H1 (cell line): ENCODE data around the gene CHST12. TPM values are rescaled to one million over a fixed set of nuclear protein-coding genes. Genes with fewer than 3 reads are reported as not detected.

Experiments
- CHD1 ChIP-seq: IDR thresholded peaks from 2 replicates; pipeline ENCODE4 v1.6.1; 2012; ENCODE audit warnings: low read depth, low read length, improper control_type of control experiment
- CHD7 ChIP-seq: fragments of 300-600 bp; sonication (generic); IDR thresholded peaks from 2 replicates; pipeline ENCODE4 v1.7.1; 2012; ENCODE audit warnings: low read length, moderate library complexity, mild to moderate bottlenecking, inconsistent platforms; ENCODE audit not compliant: insufficient replicate concordance
- CTBP2 ChIP-seq: IDR thresholded peaks from 2 replicates; pipeline ENCODE4 v1.7.0; 2011; ENCODE audit warnings: borderline replicate concordance, mild to moderate bottlenecking, moderate library complexity, mixed read lengths, low read length; ENCODE audit not compliant: insufficient read depth, insufficient read length
- CTCF ChIP-seq, 3 experiments: IDR thresholded peaks; 1 replicate in 2 of 3; 2 replicates in 1 of 3; pipeline versions ENCODE4 v1.5.1 to v1.6.1; 2011; ENCODE audit warnings: low read length in 3 of 3, mild to moderate bottlenecking in 3 of 3, inconsistent platforms in 2 of 3, low read depth in 1 of 3, moderate library complexity in 1 of 3; ENCODE audit not compliant: insufficient read depth in 1 of 3; ENCODE audit errors: control extremely low read depth in 1 of 3
- RAD21 ChIP-seq, 2 experiments: IDR thresholded peaks in 1 of 2; conservative IDR thresholded peaks in 1 of 2; 2 replicates each; pipeline ENCODE4 v1.6.1; 2011; ENCODE audit warnings: low read depth in 2 of 2, low read length in 2 of 2, improper control_type of control experiment in 1 of 2, inconsistent platforms in 1 of 2, mild to moderate bottlenecking in 1 of 2, moderate library complexity in 1 of 2
- SP4 ChIP-seq: IDR thresholded peaks from 2 replicates; pipeline ENCODE4 v1.6.1; 2012; ENCODE audit warnings: low read length, inconsistent platforms
- TEAD4 ChIP-seq: IDR thresholded peaks from 2 replicates; pipeline ENCODE4 v1.6.1; 2012; ENCODE audit warnings: low read depth, low read length, inconsistent platforms, mixed read lengths
- polyA plus RNA-seq, 7 experiments: library from polyadenylated mRNA; depleted of rRNA in 3 of 7; stranded (reverse) in 5 of 7; unstranded in 2 of 7; fragments of >200 nt in 5 of 7; fragments of 200-250 nt in 2 of 7; gene quantifications; 1 replicate in 5 of 7; 2 replicates in 1 of 7; 4 replicates in 1 of 7; pipeline versions ENCODE4 v1.2.1 to v1.2.3, GENCODE V29; 2011 to 2013; ENCODE audit warnings: missing spikeins in 2 of 7, mixed read lengths in 2 of 7
- total RNA-seq: library from RNA; stranded (reverse); fragmentation: NEBNext Ultra II Directional; extraction: Animal tissue kit (Norgen Biotek cat#: 25700); gene quantifications from 2 replicates; pipeline ENCODE4 v1.2.1, GENCODE V29; 2021

Gene CHST12
- total and polyA plus RNA-seq, 2 of the 8 experiments (the other 6 are each of a cell fraction or from before 2014, with no cell fraction given), result 13.4 to 24.1 TPM

GRCh38 chr7:2460188-2460587, 56.8 kb downstream of the CHST12 start (continued):
- TF ChIP-seq CHD7 (no peak), RAD21 (IDR thresholded peaks at IDR 0.05 in 1 of 2, conservative IDR thresholded peaks at IDR 0.05 in 1 of 2; ENCODE audit: low read depth in 2 of 2, low read length in 2 of 2) (no peak), CTCF (IDR thresholded peaks at IDR 0.05; ENCODE audit: control extremely low read depth in 1 of 3, insufficient read depth in 1 of 3, low read depth in 1 of 3, low read length in 3 of 3) (no peak), TEAD4 (no peak), CTBP2 (no peak), SP4 (no peak), CHD1 (no peak)
